Measurements from ENCODE around the gene ENOX1.

ENOX1 gene

DNA sequence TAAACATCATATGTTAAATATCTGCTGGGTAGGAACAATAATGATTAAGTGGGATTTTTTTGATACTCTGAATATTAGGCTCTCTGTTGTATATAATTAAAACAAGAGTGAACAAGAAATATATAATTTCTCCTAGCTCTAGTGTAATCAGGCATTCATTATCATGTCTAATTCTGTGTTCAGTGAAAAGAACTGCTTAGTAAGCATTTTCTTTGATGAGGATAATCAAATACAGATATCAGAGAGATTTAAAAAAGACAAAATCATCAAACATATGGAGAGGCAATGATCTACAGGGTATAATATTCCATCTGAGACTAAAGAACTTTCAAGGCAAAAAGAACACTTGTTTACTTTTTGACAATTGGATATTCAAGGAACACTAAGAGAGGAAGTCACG, 522.3 kb downstream of the ENOX1 start:
- H3K4me3 ChIP-seq (ENCODE audit: low read depth, low read length) = no peak overlapping the region
- TF ChIP-seq, protein P1, sequence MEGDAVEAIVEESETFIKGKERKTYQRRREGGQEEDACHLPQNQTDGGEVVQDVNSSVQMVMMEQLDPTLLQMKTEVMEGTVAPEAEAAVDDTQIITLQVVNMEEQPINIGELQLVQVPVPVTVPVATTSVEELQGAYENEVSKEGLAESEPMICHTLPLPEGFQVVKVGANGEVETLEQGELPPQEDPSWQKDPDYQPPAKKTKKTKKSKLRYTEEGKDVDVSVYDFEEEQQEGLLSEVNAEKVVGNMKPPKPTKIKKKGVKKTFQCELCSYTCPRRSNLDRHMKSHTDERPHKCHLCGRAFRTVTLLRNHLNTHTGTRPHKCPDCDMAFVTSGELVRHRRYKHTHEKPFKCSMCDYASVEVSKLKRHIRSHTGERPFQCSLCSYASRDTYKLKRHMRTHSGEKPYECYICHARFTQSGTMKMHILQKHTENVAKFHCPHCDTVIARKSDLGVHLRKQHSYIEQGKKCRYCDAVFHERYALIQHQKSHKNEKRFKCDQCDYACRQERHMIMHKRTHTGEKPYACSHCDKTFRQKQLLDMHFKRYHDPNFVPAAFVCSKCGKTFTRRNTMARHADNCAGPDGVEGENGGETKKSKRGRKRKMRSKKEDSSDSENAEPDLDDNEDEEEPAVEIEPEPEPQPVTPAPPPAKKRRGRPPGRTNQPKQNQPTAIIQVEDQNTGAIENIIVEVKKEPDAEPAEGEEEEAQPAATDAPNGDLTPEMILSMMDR (IDR thresholded peaks at IDR 0.05; ENCODE audit: insufficient read depth, low read depth, low read length, missing control alignments) = no peak

DNA sequence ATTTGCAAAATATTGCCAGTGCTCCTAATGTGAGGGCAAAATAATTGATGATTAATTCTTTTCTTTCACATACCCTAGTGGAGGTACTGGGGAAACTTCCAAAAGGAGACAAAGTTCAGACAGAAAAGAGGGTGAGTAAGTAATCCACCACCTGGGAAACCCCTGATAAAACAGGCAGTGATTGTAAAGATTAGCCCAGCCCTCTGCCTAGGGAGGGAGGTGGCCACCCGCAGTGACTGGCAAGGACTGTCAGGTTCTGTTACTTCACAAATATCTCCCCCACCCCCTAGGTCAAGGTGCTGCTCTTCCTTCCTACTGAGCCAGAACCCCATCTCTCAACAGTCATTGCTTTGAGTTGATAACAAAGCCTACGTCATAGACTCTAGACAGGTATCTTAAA, 523.7 kb downstream of the ENOX1 start:
- H3K4me3 ChIP-seq (ENCODE audit: low read depth, low read length) = no peak overlapping the region
- TF ChIP-seq, protein P1 (IDR thresholded peaks at IDR 0.05; ENCODE audit: insufficient read depth, low read depth, low read length, missing control alignments) = no peak
- no peak for DNase-seq (ENCODE audit: low read depth)

More for the DNA sequence above, 522.3 kb downstream of the ENOX1 start:
- no peak for DNase-seq (ENCODE audit: low read depth)

DNA sequence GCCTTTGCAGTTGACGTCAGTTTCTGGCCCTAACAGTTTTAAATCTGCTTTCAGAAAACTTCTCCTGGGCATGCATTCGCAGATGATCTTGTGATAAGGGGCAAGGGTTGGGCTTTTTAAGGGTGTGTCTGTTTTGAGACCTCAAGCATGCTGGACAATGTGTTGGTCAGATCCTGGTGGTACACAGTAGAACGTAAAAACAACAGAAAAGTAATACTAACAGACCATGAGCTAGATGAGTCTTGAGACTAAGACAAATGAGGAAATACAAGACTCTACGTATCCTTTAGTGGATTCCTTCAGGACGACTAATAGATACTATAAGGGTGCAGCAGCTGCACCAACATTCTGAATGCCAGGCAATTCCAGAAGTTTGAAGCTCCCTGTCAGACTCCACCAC, 525.8 kb downstream of the ENOX1 start:
- no peak for DNase-seq (ENCODE audit: low read depth)
- TF ChIP-seq, protein P1 (IDR thresholded peaks at IDR 0.05; ENCODE audit: insufficient read depth, low read depth, low read length, missing control alignments) = no peak

DNA sequence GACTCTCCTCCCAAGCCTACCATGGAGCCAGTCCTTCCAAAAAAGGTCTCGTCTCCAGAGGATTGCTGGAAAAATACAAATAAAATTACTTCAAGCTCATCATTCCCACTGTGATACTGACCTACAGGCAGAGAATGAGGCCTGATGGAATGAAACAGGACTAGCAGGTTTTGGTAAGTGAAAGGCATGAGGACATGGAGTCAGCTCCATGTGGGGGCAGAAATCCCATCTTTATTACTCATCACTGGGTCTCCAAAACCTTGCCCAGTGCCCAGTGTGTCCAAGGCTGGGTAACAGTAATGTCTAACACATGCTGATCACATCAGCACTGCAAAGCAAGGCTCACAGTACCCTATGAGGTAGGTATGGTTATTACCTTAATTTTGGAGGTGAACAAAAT, 528.0 kb downstream of the ENOX1 start:
- TF ChIP-seq, protein P1 (IDR thresholded peaks at IDR 0.05; ENCODE audit: insufficient read depth, low read depth, low read length, missing control alignments) = no peak
- no peak overlapping the region for H3K4me3 ChIP-seq (ENCODE audit: low read depth, low read length)
- no peak for DNase-seq (ENCODE audit: low read depth)

More for the DNA sequence above, 525.8 kb downstream of the ENOX1 start:
- H3K4me3 ChIP-seq (ENCODE audit: low read depth, low read length) = no peak overlapping the region

DNA sequence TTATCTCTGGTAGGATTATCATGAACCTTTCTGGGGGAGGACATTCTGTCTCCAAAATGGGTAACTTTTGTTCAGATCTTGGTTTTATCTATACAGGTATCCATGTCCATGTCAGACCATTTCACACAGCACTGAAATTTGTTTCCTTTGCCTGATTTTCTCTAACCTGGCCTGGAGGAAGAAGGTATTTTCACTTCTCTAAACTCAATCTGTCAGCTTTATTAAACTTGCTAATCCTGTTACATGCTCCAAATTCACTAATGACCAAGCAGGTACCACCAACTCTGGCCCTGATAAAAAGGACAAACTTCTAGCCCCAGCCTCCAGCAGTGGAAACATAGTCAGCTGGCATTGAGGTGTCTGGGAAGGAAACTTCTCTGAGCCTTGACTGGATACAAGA, 529.0 kb downstream of the ENOX1 start:
- H3K4me3 ChIP-seq (ENCODE audit: low read depth, low read length) = no peak overlapping the region
- no peak for DNase-seq (ENCODE audit: low read depth)
- TF ChIP-seq, protein P1 (IDR thresholded peaks at IDR 0.05; ENCODE audit: insufficient read depth, low read depth, low read length, missing control alignments) = no peak

DNA sequence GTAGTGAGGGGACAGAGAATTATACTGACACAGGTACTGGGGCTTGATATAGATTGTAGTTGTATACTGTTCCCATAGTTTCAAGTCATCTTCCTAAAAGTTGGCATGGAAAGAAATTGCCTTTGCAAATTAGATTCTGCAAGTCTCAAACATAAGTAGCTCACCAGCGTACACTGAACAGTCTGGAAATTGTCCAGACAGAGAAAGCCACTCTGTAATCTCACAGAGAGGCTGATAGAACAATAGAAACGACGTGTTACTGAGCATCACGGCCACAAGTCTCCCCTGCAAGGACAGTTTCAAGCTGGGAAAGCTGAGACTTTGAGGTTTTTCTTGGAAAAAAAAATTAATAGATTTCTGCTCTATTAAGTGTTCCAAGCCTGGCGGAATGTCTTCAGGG, 534.8 kb downstream of the ENOX1 start:
- DNase-seq (ENCODE audit: low read depth) = no peak
- TF ChIP-seq, protein P1 (IDR thresholded peaks at IDR 0.05; ENCODE audit: insufficient read depth, low read depth, low read length, missing control alignments) = no peak
- H3K4me3 ChIP-seq (ENCODE audit: low read depth, low read length) = no peak overlapping the region

DNA sequence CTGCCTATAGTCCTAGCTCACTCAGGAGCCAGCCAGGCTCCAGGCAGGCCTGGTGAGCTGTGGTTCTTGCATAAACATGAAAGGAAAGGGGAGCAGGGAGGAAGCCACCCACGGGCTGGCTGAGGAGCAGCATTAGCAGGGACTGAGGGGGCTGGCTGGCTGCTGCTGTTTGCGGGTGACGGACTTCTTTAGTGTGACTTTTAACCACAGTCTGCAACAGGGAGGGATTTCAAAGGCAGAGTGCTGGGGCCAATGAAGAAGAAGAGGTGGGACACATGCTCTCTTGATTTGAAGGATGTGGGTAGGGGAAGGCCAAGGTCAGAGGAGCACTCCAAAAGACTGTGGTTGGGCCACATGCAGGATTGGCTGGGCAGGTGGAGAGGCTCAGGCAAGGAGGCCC, 540.4 kb downstream of the ENOX1 start:
- TF ChIP-seq, protein P1 (IDR thresholded peaks at IDR 0.05; ENCODE audit: insufficient read depth, low read depth, low read length, missing control alignments) = no peak
- H3K4me3 ChIP-seq (ENCODE audit: low read depth, low read length) = no peak overlapping the region
- DNase-seq (ENCODE audit: low read depth) = no peak
